Measurements from ENCODE around the gene MACF1.

DNA sequence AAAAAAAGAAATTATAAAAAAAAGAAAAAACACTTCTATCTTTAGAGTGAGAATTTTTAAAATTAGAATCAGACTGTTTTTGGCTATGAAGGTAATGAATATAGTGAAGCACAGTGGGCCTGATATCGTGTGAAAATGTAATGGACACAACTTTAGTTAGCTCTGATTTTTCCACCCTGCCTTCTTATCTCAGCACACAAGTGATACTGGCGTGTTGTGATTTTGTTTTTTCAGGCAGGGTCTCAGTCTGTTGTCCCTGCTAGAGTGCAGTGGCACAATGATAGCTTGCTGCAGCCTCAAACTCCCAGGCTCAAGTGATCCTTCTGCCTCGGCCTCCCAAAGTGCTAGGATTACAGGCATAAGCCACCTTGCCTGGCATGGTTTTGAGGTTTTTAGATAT is 22.3 kb downstream of the MACF1 start:
- TF ChIP-seq CTCF (IDR thresholded peaks at IDR 0.05) (no peak), EZH2 (IDR thresholded peaks at IDR 0.05; ENCODE audit: borderline replicate concordance, insufficient read depth, low read depth, low read length, poor library complexity, severe bottlenecking) (no peak)
